ENCODE data around the gene ARHGAP25.

ARHGAP25 gene

GRCh38 chr2:68717305-68717661, 17.3 kb upstream of the ARHGAP25 start:
- no peak for DNase-seq (ENCODE audit: low read depth, low spot score)

GRCh38 chr2:68719912-68720311, 14.7 kb upstream of the ARHGAP25 start:
- DNase-seq (ENCODE audit: low read depth, low spot score) = no peak

GRCh38 chr2:68720665-68721064, 13.9 kb upstream of the ARHGAP25 start:
- DNase-seq (ENCODE audit: low read depth, low spot score) = no peak

GRCh38 chr2:68721482-68722101, 13.0 kb upstream of the ARHGAP25 start:
- no peak for DNase-seq (ENCODE audit: low read depth, low spot score)

GRCh38 chr2:68722712-68723111, 11.9 kb upstream of the ARHGAP25 start:
- DNase-seq (ENCODE audit: low read depth, low spot score) = no peak

- no peak for DNase-seq (ENCODE audit: low read depth, low spot score)
These were observed 11.4 kb upstream of the ARHGAP25 start for GRCh38 chr2:68723181-68723580.

GRCh38 chr2:68726100-68726499, 8.5 kb upstream of the ARHGAP25 start:
- DNase-seq (ENCODE audit: low read depth, low spot score) = no peak

- no peak for DNase-seq (ENCODE audit: low read depth, low spot score)
These were observed 7.8 kb upstream of the ARHGAP25 start for GRCh38 chr2:68726608-68727367.

- DNase-seq (ENCODE audit: low read depth, low spot score) = no peak
These were observed 6.8 kb upstream of the ARHGAP25 start for GRCh38 chr2:68727683-68728375.

- no peak for DNase-seq (ENCODE audit: low read depth, low spot score)
These were observed 3.8 kb upstream of the ARHGAP25 start for GRCh38 chr2:68730828-68731227.

GRCh38 chr2:68732036-68732932, 2.3 kb upstream of the ARHGAP25 start:
- DNase-seq (ENCODE audit: low read depth, low spot score) = no peak

- DNase-seq (ENCODE audit: low read depth, low spot score) = no peak
These were observed 1.2 kb upstream of the ARHGAP25 start for GRCh38 chr2:68733365-68733764.

GRCh38 chr2:68734176-68734575, 435 bp upstream of the ARHGAP25 start:
- DNase-seq (ENCODE audit: low read depth, low spot score) = no peak

GRCh38 chr2:68736086-68736485, 1.5 kb downstream of the ARHGAP25 start:
- DNase-seq (ENCODE audit: low read depth, low spot score) = no peak

- no peak for DNase-seq (ENCODE audit: low read depth, low spot score)
These were observed 3.1 kb downstream of the ARHGAP25 start for GRCh38 chr2:68737711-68738110.

- no peak for DNase-seq (ENCODE audit: low read depth, low spot score)
These were observed 4.4 kb downstream of the ARHGAP25 start for GRCh38 chr2:68738906-68739594.

GRCh38 chr2:68739595-68740399, 5.2 kb downstream of the ARHGAP25 start:
- DNase-seq (ENCODE audit: low read depth, low spot score) = no peak

- DNase-seq (ENCODE audit: low read depth, low spot score) = no peak
These were observed 5.8 kb downstream of the ARHGAP25 start for GRCh38 chr2:68740400-68740914.

- DNase-seq (ENCODE audit: low read depth, low spot score) = no peak
These were observed 6.6 kb downstream of the ARHGAP25 start for GRCh38 chr2:68741238-68741637.

GRCh38 chr2:68741805-68742306, 7.2 kb downstream of the ARHGAP25 start:
- DNase-seq (ENCODE audit: low read depth, low spot score) = no peak
